Thyroid gland (tissue), 4 donors: ENCODE data around the gene CD244. TPM values are rescaled to one million over a fixed set of nuclear protein-coding genes. Genes with fewer than 3 reads are reported as not detected.
"Not testable (repeated sequence)": the region's sequence is repeated elsewhere in the genome, so short reads cannot be mapped to it uniquely, and the experiment has no call there.

Experiments used
- DNase-seq, 2 donors: peaks; one replicate each; pipeline ENCODE4 v3.0.0-alpha.2; 2019
- H3K27ac ChIP-seq, 3 donors: fragments of 200-600 bp; sonication (generic); 1 replicate in 2 of 3; 2 replicates in 1 of 3; pipeline ENCODE4 v1.5.1; 2016 to 2019; ENCODE audit warnings: mild to moderate bottlenecking in 1 of 3, moderate library complexity in 1 of 3
- H3K27me3 ChIP-seq: fragments of 200-600 bp; sonication (generic); one replicate; pipeline ENCODE4 v1.5.1; 2019
- H3K36me3 ChIP-seq, 2 donors: fragments of 200-600 bp; sonication (generic); one replicate each; pipeline ENCODE4 v1.5.1; 2016 to 2019
- H3K4me1 ChIP-seq, 2 donors: fragments of 200-600 bp; sonication (generic); one replicate each; pipeline ENCODE4 v1.5.1; 2017 to 2019
- H3K4me3 ChIP-seq, 3 donors: fragments of 200-600 bp; sonication (generic); replicated peaks in 1 of 3; 1 replicate in 2 of 3; 2 replicates in 1 of 3; pipeline ENCODE4 v1.5.1; 2016; ENCODE audit warnings: mild to moderate bottlenecking in 1 of 3
- H3K9me3 ChIP-seq: fragments of 200-600 bp; sonication (generic); one replicate; pipeline ENCODE4 v1.5.1; 2017
- CTCF ChIP-seq, 6 experiments: fragments of 200-600 bp in 3 of 6; fragments of 450-650 bp in 3 of 6; sonication (generic) in 3 of 6; IDR thresholded peaks; one replicate each; pipeline ENCODE4 v1.5.1; 2016 to 2019; ENCODE audit warnings: antibody characterized with exemption in 6 of 6, mild to moderate bottlenecking in 2 of 6, inconsistent platforms in 1 of 6, moderate library complexity in 1 of 6
- POLR2A ChIP-seq, 2 donors: fragments of 450-650 bp; IDR thresholded peaks; one replicate each; pipeline ENCODE4 v1.6.1; 2017; ENCODE audit warnings: antibody characterized with exemption in 2 of 2, mild to moderate bottlenecking in 2 of 2, moderate library complexity in 1 of 2
- WGBS, 2 donors: methylation state at CpG; one replicate each; pipeline ENCODE4 v1.1.5; 2017; 5-methylcytosine and 5-hydroxymethylcytosine counted together
- intact Hi-C: fragments of 100-400 bp; cut with DNase I; formaldehyde crosslinking; loops from one replicate; pipeline ENCODE4 v1.15.1; 2023
- total RNA-seq, 4 donors: library from RNA; depleted of rRNA; stranded (reverse); fragments of >200 nt; gene quantifications; one replicate each; pipeline ENCODE4 v1.2.3, GENCODE V29; 2016

The CD244 gene
- total RNA-seq, 4 donors from 2014 or later, result 0.27 TPM; not detected in 3

GRCh38 chr1:160885042-160885441 lies 22.4 kb upstream of the CD244 start, which contains the start of gene ITLN1:
Gene ITLN1 (minus strand): TSS chr1:160885180. CDS start chr1:160884877, 303 bp downstream.
- Histone ChIP-seq H3K36me3 (no peaks in the 10 kb centered on the region), H3K27me3 (no peaks in the 10 kb centered on the region), H3K4me1 (no peaks in the 10 kb centered on the region), H3K9me3 (no peaks in the 10 kb centered on the region), H3K4me3 (no peak within 1 kb of the TSS), H3K27ac (no peak within 1 kb of the TSS)
- no peak for DNase-seq
- TF ChIP-seq CTCF (IDR thresholded peaks at IDR 0.05), result no peak
- TF ChIP-seq POLR2A (IDR thresholded peaks at IDR 0.05), result no peak
- 48 to 51% methylated on average over 5 of the region's 5 CpGs for WGBS, 2 donors
- intact Hi-C loops, result no loop called here

- no peaks in the 10 kb centered on the region for H3K4me1 ChIP-seq
- H3K9me3 ChIP-seq, result no peaks in the 10 kb centered on the region
- intact Hi-C loops, result no loop called here
- no peak overlapping the region for H3K27ac ChIP-seq
- WGBS, 2 donors, result 48 to 67% methylated on average over 6 of the region's 6 CpGs
- H3K4me3 ChIP-seq, result no peak overlapping the region
- no peaks in the 10 kb centered on the region for H3K36me3 ChIP-seq
- TF ChIP-seq CTCF (IDR thresholded peaks at IDR 0.05), result peak in 2 of 6 experiments; percentile 42 to 50
- TF ChIP-seq POLR2A (IDR thresholded peaks at IDR 0.05), result no peak
- peak in 1 of 2 donors; percentile 33 for DNase-seq
- no peaks in the 10 kb centered on the region for H3K27me3 ChIP-seq
Observed at GRCh38 chr1:160884579-160884978, 21.9 kb upstream of the CD244 start.

- intact Hi-C loops, result no loop called here
- no peak for DNase-seq
- no peaks in the 10 kb centered on the region for H3K36me3 ChIP-seq
- WGBS, 2 donors, result 81 to 88% methylated on average over 13 of the region's 13 CpGs
- no peak for TF ChIP-seq POLR2A (IDR thresholded peaks at IDR 0.05)
- no peak for TF ChIP-seq CTCF (IDR thresholded peaks at IDR 0.05)
- H3K4me3 ChIP-seq, result no peak overlapping the region
- H3K27ac ChIP-seq, result no peak overlapping the region
- no peaks in the 10 kb centered on the region for H3K27me3 ChIP-seq
- H3K4me1 ChIP-seq, result no peaks in the 10 kb centered on the region
- H3K9me3 ChIP-seq, result no peaks in the 10 kb centered on the region
Observed at GRCh38 chr1:160883581-160884513, 21.2 kb upstream of the CD244 start.

DNA sequence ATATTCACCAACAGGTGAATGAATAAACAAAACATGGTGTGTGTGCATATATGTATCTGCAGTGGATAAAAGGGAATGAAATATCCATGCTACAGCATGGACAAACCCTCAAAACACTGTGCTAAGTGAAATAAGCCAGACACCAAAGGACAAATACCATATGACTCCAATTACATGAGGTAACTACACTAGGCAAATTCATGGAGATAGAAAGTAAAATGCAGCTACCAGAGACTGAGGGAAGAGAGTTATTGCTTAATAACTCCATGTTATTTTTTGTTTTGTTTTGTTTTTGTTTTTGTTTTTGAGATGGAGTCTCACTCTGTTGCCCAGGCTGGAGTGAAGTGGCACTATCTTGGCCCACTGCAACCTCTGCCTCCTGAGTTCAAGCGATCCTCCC lies 19.9 kb upstream of the CD244 start:
- Histone ChIP-seq H3K27ac (no peak overlapping the region), H3K27me3 (no peaks in the 10 kb centered on the region), H3K4me1 (no peaks in the 10 kb centered on the region), H3K9me3 (no peaks in the 10 kb centered on the region), H3K36me3 (no peaks in the 10 kb centered on the region), H3K4me3 (no peak overlapping the region)
- TF ChIP-seq CTCF (IDR thresholded peaks at IDR 0.05) (no peak), POLR2A (IDR thresholded peaks at IDR 0.05) (no peak)
- 96 to 100% methylated on average over 1 of the region's 1 CpG for WGBS, 2 donors
- intact Hi-C loops, result no loop called here
- DNase-seq, result no peak

DNA sequence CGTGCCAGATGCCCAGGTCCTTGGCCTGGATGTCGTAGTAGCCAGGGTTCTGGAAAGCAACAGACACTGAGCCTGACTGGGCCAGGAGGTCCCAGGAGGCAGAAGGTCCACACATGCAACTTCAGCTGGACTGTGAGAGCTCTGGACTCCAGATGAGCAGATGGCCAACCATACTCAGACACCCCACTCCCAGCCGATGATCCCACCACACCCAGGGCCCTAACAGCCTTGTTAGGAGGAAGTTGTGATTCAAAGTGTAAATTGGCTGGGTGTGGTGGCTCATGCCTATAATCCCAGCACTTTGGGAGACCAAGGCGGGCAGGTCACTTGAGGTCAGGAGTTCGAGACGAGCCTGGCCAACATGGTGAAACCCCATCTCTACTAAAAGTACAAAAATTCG lies 18.6 kb upstream of the CD244 start:
- WGBS, 2 donors, result 81 to 91% methylated on average over 2 to 6 of the region's 7 CpGs
- H3K4me1 ChIP-seq, H3K9me3 ChIP-seq, H3K27me3 ChIP-seq, intact Hi-C loops, H3K36me3 ChIP-seq, H3K27ac ChIP-seq, H3K4me3 ChIP-seq, DNase-seq: not testable (repeated sequence)
